ENCODE measurements around the gene SLC24A3.

The SLC24A3 gene

DNA sequence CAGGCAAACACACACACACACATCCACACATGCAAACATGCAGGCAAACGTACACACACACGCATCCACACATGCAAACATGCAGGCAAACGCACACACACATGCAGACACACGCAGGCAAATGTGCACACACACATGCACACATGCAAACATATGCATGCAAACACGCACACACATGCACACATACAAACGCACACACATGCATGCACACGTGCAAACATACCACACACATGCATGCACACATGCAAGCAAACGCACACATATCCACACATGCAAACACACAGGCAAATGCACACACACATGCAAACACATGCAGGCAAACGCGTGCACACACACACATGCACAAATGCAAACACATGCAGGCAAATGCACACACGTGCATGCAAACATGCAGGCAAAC, 498.7 kb downstream of the SLC24A3 start:
- TF ChIP-seq OSR1 (CRISPR knock-in tag; IDR thresholded peaks at IDR 0.05) (no peak), ARNTL (CRISPR knock-in tag; IDR thresholded peaks at IDR 0.05; ENCODE audit: borderline replicate concordance, low read depth) (no peak), POU6F1 (CRISPR knock-in tag; IDR thresholded peaks at IDR 0.05; ENCODE audit: borderline replicate concordance, low read depth) (no peak), BACH2 (CRISPR knock-in tag; IDR thresholded peaks at IDR 0.05; ENCODE audit: borderline replicate concordance) (no peak), ZC3H10 (CRISPR knock-in tag; IDR thresholded peaks at IDR 0.05) (no peak), TOX (CRISPR knock-in tag; IDR thresholded peaks at IDR 0.05; ENCODE audit: borderline replicate concordance) (no peak), ISL1 (CRISPR knock-in tag; IDR thresholded peaks at IDR 0.05) (no peak), PPARA (CRISPR knock-in tag; IDR thresholded peaks at IDR 0.05; ENCODE audit: borderline replicate concordance) (no peak), RARB (CRISPR knock-in tag; IDR thresholded peaks at IDR 0.05) (no peak), ZFP3 (CRISPR knock-in tag; IDR thresholded peaks at IDR 0.05) (no peak), TCF4 (CRISPR knock-in tag; IDR thresholded peaks at IDR 0.05; ENCODE audit: borderline replicate concordance) (no peak), ZNF565 (CRISPR knock-in tag; conservative IDR thresholded peaks at IDR 0.05; ENCODE audit: low read depth) (no peak), CSDC2 (CRISPR knock-in tag; IDR thresholded peaks at IDR 0.05) (no peak), ZNF8 (CRISPR knock-in tag; IDR thresholded peaks at IDR 0.05) (no peak)
- TF ChIP-seq, protein P1, sequence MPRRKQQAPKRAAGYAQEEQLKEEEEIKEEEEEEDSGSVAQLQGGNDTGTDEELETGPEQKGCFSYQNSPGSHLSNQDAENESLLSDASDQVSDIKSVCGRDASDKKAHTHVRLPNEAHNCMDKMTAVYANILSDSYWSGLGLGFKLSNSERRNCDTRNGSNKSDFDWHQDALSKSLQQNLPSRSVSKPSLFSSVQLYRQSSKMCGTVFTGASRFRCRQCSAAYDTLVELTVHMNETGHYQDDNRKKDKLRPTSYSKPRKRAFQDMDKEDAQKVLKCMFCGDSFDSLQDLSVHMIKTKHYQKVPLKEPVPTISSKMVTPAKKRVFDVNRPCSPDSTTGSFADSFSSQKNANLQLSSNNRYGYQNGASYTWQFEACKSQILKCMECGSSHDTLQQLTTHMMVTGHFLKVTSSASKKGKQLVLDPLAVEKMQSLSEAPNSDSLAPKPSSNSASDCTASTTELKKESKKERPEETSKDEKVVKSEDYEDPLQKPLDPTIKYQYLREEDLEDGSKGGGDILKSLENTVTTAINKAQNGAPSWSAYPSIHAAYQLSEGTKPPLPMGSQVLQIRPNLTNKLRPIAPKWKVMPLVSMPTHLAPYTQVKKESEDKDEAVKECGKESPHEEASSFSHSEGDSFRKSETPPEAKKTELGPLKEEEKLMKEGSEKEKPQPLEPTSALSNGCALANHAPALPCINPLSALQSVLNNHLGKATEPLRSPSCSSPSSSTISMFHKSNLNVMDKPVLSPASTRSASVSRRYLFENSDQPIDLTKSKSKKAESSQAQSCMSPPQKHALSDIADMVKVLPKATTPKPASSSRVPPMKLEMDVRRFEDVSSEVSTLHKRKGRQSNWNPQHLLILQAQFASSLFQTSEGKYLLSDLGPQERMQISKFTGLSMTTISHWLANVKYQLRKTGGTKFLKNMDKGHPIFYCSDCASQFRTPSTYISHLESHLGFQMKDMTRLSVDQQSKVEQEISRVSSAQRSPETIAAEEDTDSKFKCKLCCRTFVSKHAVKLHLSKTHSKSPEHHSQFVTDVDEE (CRISPR knock-in tag; IDR thresholded peaks at IDR 0.05) = no peak
- TF ChIP-seq, protein P2, sequence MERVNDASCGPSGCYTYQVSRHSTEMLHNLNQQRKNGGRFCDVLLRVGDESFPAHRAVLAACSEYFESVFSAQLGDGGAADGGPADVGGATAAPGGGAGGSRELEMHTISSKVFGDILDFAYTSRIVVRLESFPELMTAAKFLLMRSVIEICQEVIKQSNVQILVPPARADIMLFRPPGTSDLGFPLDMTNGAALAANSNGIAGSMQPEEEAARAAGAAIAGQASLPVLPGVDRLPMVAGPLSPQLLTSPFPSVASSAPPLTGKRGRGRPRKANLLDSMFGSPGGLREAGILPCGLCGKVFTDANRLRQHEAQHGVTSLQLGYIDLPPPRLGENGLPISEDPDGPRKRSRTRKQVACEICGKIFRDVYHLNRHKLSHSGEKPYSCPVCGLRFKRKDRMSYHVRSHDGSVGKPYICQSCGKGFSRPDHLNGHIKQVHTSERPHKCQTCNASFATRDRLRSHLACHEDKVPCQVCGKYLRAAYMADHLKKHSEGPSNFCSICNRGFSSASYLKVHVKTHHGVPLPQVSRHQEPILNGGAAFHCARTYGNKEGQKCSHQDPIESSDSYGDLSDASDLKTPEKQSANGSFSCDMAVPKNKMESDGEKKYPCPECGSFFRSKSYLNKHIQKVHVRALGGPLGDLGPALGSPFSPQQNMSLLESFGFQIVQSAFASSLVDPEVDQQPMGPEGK (CRISPR knock-in tag; IDR thresholded peaks at IDR 0.05; ENCODE audit: borderline replicate concordance) = no peak
- TF ChIP-seq, protein P3, sequence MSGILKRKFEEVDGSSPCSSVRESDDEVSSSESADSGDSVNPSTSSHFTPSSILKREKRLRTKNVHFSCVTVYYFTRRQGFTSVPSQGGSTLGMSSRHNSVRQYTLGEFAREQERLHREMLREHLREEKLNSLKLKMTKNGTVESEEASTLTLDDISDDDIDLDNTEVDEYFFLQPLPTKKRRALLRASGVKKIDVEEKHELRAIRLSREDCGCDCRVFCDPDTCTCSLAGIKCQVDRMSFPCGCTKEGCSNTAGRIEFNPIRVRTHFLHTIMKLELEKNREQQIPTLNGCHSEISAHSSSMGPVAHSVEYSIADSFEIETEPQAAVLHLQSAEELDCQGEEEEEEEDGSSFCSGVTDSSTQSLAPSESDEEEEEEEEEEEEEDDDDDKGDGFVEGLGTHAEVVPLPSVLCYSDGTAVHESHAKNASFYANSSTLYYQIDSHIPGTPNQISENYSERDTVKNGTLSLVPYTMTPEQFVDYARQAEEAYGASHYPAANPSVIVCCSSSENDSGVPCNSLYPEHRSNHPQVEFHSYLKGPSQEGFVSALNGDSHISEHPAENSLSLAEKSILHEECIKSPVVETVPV (CRISPR knock-in tag; IDR thresholded peaks at IDR 0.05) = no peak
- TF ChIP-seq, protein P4, sequence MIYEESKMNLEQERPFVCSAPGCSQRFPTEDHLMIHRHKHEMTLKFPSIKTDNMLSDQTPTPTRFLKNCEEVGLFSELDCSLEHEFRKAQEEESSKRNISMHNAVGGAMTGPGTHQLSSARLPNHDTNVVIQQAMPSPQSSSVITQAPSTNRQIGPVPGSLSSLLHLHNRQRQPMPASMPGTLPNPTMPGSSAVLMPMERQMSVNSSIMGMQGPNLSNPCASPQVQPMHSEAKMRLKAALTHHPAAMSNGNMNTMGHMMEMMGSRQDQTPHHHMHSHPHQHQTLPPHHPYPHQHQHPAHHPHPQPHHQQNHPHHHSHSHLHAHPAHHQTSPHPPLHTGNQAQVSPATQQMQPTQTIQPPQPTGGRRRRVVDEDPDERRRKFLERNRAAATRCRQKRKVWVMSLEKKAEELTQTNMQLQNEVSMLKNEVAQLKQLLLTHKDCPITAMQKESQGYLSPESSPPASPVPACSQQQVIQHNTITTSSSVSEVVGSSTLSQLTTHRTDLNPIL (CRISPR knock-in tag; IDR thresholded peaks at IDR 0.05; ENCODE audit: low read depth) = no peak

DNA sequence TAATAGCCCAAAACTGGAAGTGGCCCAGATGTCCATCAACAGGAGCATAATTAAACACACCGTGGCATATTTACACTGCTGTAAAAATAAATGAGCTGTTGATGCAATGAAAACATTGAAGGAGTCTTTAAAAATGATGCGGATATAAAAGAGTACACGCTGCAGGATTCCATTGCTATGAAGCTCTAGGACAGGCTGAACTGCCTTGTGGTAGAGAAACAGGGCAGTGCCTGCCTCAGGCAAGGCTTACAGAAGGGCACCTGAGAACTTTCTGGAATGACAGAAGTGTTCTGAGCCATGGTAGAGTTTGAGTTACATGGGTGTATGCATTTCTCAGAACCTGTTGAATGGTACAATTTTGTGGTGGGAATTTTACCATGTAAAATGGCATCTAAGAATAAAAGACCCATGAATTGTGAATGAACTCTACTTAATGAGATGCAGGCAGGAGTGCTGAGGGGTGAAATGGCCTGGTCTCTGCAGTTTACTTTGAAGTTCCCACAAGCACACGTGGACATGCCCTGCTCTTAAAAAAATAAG, 500.3 kb downstream of the SLC24A3 start:
- TF ChIP-seq ZNF565 (CRISPR knock-in tag; conservative IDR thresholded peaks at IDR 0.05; ENCODE audit: low read depth) = no peak
- ATAC-seq = no peak

More for the DNA sequence above, 498.7 kb downstream of the SLC24A3 start:
- ATAC-seq = no peak

- ATAC-seq = no peak
- TF ChIP-seq, protein P3 (CRISPR knock-in tag; IDR thresholded peaks at IDR 0.05) = no peak
- TF ChIP-seq ARNTL (CRISPR knock-in tag; IDR thresholded peaks at IDR 0.05; ENCODE audit: borderline replicate concordance, low read depth) = no peak
Measured at GRCh38 chr20:19713822-19714578, 501.6 kb downstream of the SLC24A3 start.
